Progenitor cell of endocrine pancreas (in vitro differentiated cells): Measurements from ENCODE around the gene CNOT6. TPM values are rescaled to one million over a fixed set of nuclear protein-coding genes. Genes with fewer than 3 reads are reported as not detected.
"Not testable (repeated sequence)": the region's sequence is repeated elsewhere in the genome, so short reads cannot be mapped to it uniquely, and the experiment has no call there.

Experiments
- DNase-seq: peaks from one replicate; pipeline ENCODE4 v3.0.0; 2021; ENCODE audit warnings: low spot score; ENCODE audit not compliant: unreplicated experiment
- H3K27ac Mint-ChIP-seq: 2 replicates; pipeline ENCODE4 v1.8.0; 2021; ENCODE audit warnings: mild to moderate bottlenecking, moderate library complexity, mixed read lengths
- H3K27me3 Mint-ChIP-seq: 2 replicates; pipeline ENCODE4 v1.8.0; 2021; ENCODE audit warnings: mixed read lengths
- H3K36me3 Mint-ChIP-seq: 2 replicates; pipeline ENCODE4 v1.8.0; 2022; ENCODE audit warnings: mixed read lengths; ENCODE audit not compliant: insufficient read depth
- H3K4me1 Mint-ChIP-seq: 2 replicates; pipeline ENCODE4 v1.8.0; 2021; ENCODE audit warnings: low read depth, mixed read lengths
- H3K4me3 Mint-ChIP-seq: 2 replicates; pipeline ENCODE4 v1.8.0; 2021; ENCODE audit warnings: low read depth, mild to moderate bottlenecking, moderate library complexity, mixed read lengths
- H3K9me3 Mint-ChIP-seq: 2 replicates; pipeline ENCODE4 v1.8.0; 2021; ENCODE audit warnings: low read depth, mixed read lengths
- CTCF ChIP-seq: fragments of 200-600 bp; sonication (generic); IDR thresholded peaks from one replicate; pipeline ENCODE4 v1.5.0; 2021; ENCODE audit warnings: antibody characterized with exemption, mild to moderate bottlenecking; ENCODE audit not compliant: unreplicated experiment
- long read RNA-seq: library from polyadenylated mRNA; unstranded; transcript quantifications from one replicate; pipeline ENCODE4 v2.0.0, GENCODE V29; 2020
- total RNA-seq: library from RNA; stranded (reverse); gene quantifications from 2 replicates; pipeline ENCODE4 v1.2.1, GENCODE V29; 2021

The CNOT6 gene
- total RNA-seq = 68.3 and 70.4 TPM in 2 replicates
- long read RNA-seq, partial matches to known transcripts = 18 of 22 reads
- long read RNA-seq, other reads (novel, unspliced or antisense) = 4 of 22 reads

- no peaks in the 10 kb centered on the region for H3K9me3 Mint-ChIP-seq
- DNase-seq = peak; percentile 91
- H3K4me1 Mint-ChIP-seq = peaks cover 16% of the 10 kb centered on the region
- peak within 1 kb of the TSS; percentile 80 for H3K4me3 Mint-ChIP-seq
- H3K27me3 Mint-ChIP-seq = no peaks in the 10 kb centered on the region
- no peak for TF ChIP-seq CTCF
- H3K36me3 Mint-ChIP-seq = peaks cover 8% of the 10 kb centered on the region
- H3K27ac Mint-ChIP-seq = peak within 1 kb of the TSS; percentile 97
These were observed at the start of gene CNOT6 for GRCh38 chr5:180494060-180494509. Gene CNOT6, plus strand, starts transcription at chr5:180494379. Its CDS starts 34,898 bp downstream, at chr5:180529277.

DNA sequence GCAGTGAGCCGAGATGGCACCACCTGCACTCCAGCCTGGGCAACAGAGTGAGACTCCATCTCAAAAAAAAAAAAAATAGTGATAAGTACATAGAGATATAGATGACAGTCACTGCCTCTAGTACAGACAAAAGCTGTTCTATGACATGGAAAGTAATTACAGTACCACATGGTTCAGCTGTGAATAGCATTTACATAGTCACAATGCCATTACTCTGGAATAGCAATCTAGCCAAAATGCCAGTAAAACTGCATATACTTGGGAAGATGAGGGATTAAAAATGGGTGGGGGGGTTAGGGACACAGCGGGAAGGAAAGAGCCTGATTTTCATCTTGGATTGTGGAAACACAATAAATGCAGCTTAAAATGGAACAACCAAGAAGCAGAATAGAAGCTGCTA, 39.4 kb upstream of the CNOT6 start:
- peaks cover 9% of the 10 kb centered on the region for H3K9me3 Mint-ChIP-seq
- no peaks in the 10 kb centered on the region for H3K4me1 Mint-ChIP-seq
- no peak overlapping the region for H3K4me3 Mint-ChIP-seq
- H3K27me3 Mint-ChIP-seq = peaks cover 11% of the 10 kb centered on the region
- no peak for TF ChIP-seq CTCF
- DNase-seq = no peak
- H3K36me3 Mint-ChIP-seq = no peaks in the 10 kb centered on the region
- no peak overlapping the region for H3K27ac Mint-ChIP-seq

GRCh38 chr5:180455872-180456271, 38.3 kb upstream of the CNOT6 start:
- Mint-ChIP-seq H3K36me3 (no peaks in the 10 kb centered on the region), H3K9me3 (peaks cover 9% of the 10 kb centered on the region), H3K27me3 (peaks cover 11% of the 10 kb centered on the region), H3K4me1 (no peaks in the 10 kb centered on the region), H3K27ac (no peak overlapping the region), H3K4me3 (no peak overlapping the region)
- DNase-seq = no peak
- no peak for TF ChIP-seq CTCF

DNA sequence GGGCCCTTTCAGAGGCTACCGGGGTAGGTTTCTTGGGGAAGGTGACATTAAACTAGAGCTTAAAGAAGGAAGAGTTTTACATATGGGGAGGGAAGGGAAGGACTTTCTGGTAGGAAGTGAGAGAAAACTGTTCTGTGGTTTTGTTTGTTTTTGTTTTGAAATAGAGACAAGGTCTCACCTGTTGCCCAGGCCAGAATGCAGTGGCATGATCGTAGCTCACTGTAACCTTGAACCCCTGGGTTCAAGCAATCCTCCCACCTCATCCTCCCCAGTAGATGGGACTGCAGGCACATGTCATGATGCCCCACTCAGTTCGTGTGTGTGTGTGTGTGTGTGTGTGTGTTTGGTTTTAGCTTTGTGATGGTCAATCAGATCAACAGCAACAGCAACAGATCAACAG, 37.4 kb upstream of the CNOT6 start:
- peaks cover 9% of the 10 kb centered on the region for H3K9me3 Mint-ChIP-seq
- TF ChIP-seq CTCF = no peak
- H3K4me1 Mint-ChIP-seq = no peaks in the 10 kb centered on the region
- H3K27ac Mint-ChIP-seq = no peak overlapping the region
- peaks cover 11% of the 10 kb centered on the region for H3K27me3 Mint-ChIP-seq
- DNase-seq = no peak
- no peaks in the 10 kb centered on the region for H3K36me3 Mint-ChIP-seq
- no peak overlapping the region for H3K4me3 Mint-ChIP-seq

DNA sequence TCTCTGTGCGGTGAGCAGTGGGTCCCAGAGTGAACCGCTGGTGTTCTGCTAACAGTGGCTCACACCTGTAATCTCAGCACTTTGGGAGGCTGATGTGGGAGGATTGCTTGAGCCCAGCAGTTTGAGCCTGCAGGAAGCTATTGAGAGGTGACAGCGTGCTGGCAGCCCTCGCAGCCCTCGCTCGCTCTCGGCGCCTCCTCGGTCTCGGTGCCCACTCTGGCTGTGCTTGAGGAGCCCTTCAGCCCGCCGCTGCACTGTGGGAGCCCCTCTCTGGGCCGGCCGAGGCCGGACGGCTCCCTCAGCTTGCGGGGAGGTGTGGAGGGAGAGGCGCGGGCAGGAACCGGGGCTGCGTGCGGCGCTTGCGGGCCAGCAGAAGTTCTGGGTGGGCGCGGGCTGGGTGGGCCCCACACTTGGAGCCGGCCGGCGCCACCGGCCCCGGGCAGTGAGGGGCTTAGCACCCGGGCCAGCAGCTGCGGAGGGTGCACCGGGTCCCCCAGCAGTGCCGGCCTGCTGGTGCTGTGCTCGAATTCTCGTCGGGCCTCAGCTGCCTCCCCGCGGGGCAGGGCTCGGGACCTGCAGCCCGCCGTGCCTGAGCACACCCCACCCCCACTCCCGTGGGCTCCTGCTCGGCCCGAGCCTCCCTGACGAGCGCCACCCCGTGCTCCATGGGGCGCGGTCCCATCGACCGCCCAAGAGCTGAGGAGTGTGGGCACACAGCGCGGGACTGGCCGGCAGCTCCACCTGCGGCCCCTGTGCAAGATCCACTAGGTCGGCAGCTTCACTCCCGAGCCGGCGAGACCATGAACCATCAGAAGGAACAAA, 35.1 kb upstream of the CNOT6 start:
- not testable (repeated sequence) for H3K27ac Mint-ChIP-seq, H3K27me3 Mint-ChIP-seq, H3K36me3 Mint-ChIP-seq, H3K9me3 Mint-ChIP-seq, DNase-seq, H3K4me3 Mint-ChIP-seq, H3K4me1 Mint-ChIP-seq

DNA sequence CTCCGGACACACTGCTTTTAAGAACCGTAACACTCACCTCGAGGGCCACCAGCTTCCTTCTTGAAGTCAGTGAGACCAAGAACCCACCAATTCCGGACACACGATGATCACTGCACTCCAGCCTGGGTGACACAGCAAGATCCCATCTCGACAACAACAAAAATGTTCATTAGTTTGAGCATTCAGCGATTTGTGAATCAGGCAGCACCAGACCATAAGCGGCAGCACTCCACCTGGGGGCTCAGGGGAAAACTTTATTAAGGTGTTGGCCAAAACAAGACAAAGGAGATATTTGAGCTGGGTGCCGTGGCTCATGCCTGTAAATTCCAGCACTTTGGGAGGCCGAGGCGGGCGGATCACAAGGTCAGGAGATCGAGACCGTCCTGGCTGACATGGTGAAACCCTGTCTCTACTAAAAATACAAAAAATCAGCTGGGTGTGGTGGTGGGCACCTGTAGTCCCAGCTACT, 34.5 kb upstream of the CNOT6 start:
- H3K4me3 Mint-ChIP-seq, H3K9me3 Mint-ChIP-seq, H3K27ac Mint-ChIP-seq, H3K27me3 Mint-ChIP-seq, H3K36me3 Mint-ChIP-seq, H3K4me1 Mint-ChIP-seq, DNase-seq: not testable (repeated sequence)
